HuH-7 (cell line): ENCODE data around the gene HM13.
A peak's percentile ranks its signal among the peaks of the same experiment; 100 is the strongest.
"Not testable (repeated sequence)": the region's sequence is repeated elsewhere in the genome, so short reads cannot be mapped to it uniquely, and the experiment has no call there.

Experiments used
- DNase-seq: peaks from one replicate; pipeline ENCODE4 v3.0.0; 2011; ENCODE audit warnings: low spot score

HM13 gene, protein sequence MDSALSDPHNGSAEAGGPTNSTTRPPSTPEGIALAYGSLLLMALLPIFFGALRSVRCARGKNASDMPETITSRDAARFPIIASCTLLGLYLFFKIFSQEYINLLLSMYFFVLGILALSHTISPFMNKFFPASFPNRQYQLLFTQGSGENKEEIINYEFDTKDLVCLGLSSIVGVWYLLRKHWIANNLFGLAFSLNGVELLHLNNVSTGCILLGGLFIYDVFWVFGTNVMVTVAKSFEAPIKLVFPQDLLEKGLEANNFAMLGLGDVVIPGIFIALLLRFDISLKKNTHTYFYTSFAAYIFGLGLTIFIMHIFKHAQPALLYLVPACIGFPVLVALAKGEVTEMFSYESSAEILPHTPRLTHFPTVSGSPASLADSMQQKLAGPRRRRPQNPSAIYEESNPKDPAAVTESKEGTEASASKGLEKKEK

GRCh38 chr20:31514154-31515071, at the start of gene HM13:
TSS of gene HM13 (plus strand) at chr20:31514442. CDS start at chr20:31514552, 110 bp downstream.
- peak; percentile 98 for DNase-seq

DNA sequence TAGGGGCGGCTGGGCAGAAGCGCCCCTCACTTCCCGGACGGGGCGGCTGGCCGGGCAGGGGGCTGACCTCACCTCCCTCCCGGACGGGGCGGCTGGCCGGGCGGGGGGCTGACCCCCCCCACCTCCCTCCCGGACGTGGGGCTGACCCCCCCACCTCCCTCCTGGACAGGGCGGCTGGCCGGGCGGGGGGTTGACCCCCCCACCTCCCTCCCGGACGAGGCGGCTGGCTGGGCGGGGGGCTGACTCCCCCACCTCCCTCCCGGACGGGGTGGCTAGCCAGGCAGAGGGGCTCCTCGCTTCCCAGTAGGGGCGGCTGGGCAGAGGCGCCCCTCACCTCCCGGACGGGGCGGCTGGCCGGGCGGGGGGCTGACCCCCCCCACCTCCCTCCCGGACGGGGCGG, 43.3 kb upstream of the HM13 start:
- not testable (repeated sequence) for DNase-seq

- DNase-seq, result no peak
These were observed 41.6 kb upstream of the HM13 start for GRCh38 chr20:31472395-31473330.

DNA sequence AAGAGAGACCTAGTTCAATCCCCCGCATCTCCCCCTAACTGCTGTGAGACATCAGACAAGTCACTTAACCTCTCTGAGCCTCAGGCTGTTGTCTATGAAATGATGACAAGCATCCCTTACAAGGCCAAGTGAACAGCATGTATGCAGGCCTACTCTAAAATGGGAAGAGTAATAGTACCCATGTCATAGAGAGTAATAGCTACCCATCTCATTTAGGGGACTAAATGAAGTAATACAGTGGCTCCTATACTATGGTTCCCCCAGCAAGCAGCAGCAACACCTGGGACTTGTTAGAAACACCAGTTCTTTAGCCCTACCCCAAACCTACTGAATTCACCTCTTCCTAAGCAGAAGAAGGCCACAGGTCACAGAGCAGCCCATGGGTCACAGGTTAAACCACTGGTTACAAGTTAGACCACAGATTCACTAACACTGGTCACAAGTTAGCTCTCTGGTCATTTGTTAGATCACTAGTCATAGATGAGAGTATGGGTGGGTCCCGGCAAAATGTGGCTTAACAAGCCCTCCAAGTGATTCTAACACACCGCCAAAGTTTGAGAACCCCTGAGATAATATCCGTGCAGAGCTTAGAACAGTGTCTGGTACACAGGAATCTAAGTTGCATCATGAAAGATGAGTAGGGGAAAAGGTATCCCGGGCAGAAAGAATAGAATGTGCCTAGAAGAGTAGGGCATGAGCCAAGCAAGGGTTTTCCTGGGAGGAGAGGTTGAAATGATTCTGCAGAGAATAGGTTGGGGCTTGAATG, 40.7 kb upstream of the HM13 start:
- no peak for DNase-seq

DNA sequence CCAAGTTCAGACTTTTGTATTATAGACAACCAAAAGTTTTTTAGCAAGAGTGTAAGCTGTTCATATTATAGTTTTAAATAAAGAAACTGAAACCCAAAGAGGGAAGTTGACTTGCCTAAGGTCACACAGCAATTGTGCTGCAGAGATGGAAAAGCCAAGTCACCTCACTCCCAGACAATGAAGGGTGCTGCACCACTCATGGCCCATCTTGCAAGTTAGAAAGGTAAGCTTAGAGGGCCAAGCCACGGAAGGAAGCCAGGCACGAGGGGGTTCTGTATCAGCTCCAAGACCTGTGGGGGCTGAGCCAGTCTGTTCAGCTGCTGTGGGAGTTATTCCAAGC, 40.2 kb upstream of the HM13 start:
- no peak for DNase-seq

- DNase-seq, result no peak
These were observed 39.3 kb upstream of the HM13 start, which contains the start of the genes DEFB124 and REM1 for GRCh38 chr20:31474758-31475427. TSS of gene DEFB124 (minus strand) at chr20:31475127. CDS start at chr20:31473013, 2,114 bp downstream. TSS of gene REM1 (plus strand) at chr20:31475288. CDS start at chr20:31476446, 1,158 bp downstream.

GRCh38 chr20:31475472-31476293, 38.6 kb upstream of the HM13 start:
- DNase-seq, result no peak

DNA sequence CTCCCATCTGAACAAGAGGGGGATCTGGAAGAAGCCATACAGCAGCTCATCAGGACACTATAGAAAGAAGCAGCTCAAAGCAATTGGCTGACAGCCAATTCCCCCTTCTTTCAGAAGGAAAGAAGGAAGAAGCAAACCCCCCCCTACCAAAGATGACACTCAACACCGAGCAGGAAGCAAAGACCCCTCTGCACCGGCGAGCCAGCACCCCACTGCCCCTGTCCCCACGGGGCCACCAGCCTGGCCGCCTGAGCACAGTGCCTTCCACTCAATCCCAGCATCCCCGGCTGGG, 38.0 kb upstream of the HM13 start:
- no peak for DNase-seq

GRCh38 chr20:31476643-31477215, 37.5 kb upstream of the HM13 start:
- DNase-seq, result no peak

GRCh38 chr20:31484001-31484400, 30.2 kb upstream of the HM13 start:
- no peak for DNase-seq

- no peak for DNase-seq
These were observed 28.5 kb upstream of the HM13 start for GRCh38 chr20:31485450-31486339.

- DNase-seq, result no peak
These were observed 26.1 kb upstream of the HM13 start for GRCh38 chr20:31488115-31488514.

DNA sequence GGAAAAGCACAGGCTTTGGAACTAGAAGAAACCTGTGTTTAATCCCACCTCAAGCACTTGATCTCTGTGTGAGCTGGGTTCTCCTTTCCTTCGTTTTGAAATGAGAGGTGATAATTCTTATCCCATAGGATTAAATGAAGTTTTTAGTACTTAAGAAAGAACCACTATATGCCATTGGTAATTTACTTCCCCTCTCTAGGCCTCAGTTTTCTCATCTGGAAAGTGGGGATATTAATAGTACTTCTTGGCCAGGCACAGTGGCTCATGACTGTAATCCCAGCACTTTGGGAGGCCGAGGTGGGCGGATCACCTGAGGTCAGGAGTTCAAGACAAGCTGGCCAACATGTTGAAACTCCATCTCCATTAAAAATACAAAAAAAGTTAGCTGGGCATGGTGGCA, 25.1 kb upstream of the HM13 start:
- DNase-seq, result no peak

- no peak for DNase-seq
These were observed 23.5 kb upstream of the HM13 start for GRCh38 chr20:31490752-31491151.

GRCh38 chr20:31494131-31494530, 20.1 kb upstream of the HM13 start:
- DNase-seq, result peak; percentile 56

DNA sequence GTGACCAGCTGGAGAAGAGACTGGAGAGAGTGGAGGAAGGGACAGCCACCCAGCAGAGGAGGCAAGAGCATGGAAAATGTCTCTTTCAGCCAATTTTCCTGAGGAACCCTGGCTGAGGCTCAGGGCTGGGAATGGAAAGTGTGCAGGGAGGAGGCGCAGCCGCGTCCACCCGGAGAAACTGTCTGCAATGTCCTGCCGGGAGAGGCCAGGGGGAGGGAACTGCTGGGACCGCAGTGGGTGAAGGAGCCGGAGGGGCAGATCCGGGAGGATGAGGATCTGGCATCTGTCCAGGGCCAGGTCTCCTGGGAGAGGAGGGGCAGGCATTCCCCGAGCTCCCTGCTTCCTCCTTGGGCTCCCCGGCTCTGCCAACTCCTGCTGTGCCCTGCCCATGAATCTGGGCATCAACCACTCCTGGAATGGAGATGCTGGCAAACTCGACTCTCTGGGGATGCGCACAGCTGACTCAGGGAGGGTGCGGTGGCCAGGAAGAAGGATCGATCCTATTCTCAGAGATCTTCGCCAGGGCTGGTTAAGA, 17.4 kb upstream of the HM13 start:
- DNase-seq, result no peak

GRCh38 chr20:31497838-31498540, 16.3 kb upstream of the HM13 start:
- no peak for DNase-seq
